ENCODE measurements around the gene DEFB129. TPM values are rescaled to one million over a fixed set of nuclear protein-coding genes. Genes with fewer than 3 reads are reported as not detected.
"Not testable (repeated sequence)": the region's sequence is repeated elsewhere in the genome, so short reads cannot be mapped to it uniquely, and the experiment has no call there.

The DEFB129 gene
- total RNA-seq, 1 donor from 2014 or later, result not detected

DNA sequence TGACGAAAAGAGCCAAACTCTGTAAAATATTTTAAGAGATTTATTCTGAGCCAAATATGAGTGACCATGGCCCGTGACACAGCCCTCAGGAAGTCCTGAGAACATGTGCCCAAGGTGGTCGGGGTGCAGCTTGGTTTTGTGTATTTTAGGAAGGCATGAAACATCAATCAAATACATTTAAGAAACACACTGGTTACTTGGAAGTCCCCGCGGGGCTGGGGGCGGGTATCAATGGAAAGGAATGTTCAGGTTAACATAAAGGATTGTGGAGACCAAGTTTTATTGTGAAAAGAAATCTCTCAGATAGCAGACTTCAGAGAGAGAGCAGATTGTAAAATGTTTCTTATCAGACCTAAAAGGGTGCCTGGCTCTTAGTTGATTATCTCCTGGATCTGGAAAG lies 26.4 kb downstream of the DEFB129 start:
- DNase-seq, result not testable (repeated sequence)

DNA sequence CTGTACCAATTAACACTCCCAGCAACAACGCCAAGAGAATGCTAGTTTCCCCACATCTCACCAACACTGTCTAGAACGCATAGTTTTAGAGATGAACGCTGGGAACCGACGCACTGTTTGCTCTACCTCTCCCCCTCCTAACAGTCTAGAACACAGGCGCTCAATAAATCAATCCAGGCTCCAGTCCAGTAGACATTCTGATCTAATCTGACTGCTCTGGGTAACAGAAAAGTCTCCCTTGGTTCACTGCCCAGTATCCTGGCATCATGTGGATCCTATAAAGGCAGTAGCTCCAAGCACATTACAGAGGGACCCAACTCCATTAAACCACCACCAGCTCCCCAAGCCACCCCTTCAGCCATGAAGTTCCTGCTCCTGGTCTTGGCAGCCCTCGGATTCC lies 30.4 kb downstream of the DEFB129 start, which contains the start of gene DEFB132:
DEFB132 (plus strand) TSS at position 306 of the 400 bp plus-strand sequence; CDS start at position 361, 55 bp downstream.
- no peak for DNase-seq

DNA sequence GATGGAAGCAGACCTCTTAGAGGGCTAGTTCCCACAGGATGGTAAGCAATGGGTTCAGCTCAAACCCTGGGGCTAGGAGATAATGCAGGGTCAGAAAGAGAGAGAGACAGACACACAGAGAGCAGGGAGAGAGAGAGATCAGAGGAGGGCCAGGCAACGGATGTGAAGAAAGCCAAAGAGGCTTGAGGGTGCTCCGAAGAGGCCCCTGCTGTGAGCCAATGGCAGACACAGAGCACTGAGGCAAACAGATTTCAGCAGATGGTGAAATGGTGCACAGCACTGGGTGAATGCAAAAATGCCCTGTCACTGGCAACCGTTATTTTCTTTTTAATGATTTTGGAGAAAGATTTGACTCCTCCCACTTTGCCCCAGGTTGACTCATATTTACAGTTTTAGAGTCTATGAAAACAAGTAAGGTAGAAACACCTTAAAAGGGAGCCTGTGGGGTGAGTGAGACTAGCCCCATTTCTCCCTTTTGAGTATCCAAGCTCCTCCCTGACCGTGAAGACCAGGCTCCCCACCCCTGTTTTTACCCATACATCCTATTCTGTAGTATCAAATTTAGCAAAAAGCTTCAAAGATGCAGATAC lies 31.3 kb downstream of the DEFB129 start:
- no peak for DNase-seq

DNA sequence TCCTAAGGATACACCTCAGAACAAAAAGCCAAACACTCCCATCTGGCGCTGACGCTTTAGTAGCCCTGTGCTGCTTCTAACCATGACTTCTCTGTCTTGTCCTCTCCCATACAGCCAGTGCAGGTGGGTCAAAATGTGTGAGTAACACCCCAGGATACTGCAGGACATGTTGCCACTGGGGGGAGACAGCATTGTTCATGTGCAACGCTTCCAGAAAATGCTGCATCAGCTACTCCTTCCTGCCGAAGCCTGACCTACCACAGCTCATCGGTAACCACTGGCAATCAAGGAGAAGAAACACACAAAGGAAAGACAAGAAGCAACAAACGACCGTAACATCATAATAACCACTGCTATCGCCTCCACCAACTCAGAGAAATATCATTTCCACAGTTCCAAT lies 31.9 kb downstream of the DEFB129 start:
- DNase-seq, result no peak

DNA sequence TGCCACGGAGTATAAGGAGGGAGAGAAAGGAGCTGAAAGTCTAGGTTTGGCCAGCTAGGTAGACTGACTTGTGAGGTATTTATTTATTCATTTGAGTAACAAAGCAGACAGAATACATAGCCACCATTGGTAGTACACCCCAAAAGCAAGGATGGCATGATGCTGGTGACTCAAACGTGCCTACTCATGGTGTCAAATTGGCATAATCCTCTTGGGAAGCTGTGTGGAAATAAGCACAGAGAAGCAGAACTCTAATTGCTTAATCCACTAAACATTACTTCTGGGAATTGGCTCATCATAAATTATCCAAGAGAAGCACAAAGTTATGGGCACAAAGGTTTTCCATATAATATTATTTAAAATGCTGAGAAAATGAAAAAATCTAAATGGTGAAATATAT lies 32.9 kb downstream of the DEFB129 start:
- no peak for DNase-seq

DNA sequence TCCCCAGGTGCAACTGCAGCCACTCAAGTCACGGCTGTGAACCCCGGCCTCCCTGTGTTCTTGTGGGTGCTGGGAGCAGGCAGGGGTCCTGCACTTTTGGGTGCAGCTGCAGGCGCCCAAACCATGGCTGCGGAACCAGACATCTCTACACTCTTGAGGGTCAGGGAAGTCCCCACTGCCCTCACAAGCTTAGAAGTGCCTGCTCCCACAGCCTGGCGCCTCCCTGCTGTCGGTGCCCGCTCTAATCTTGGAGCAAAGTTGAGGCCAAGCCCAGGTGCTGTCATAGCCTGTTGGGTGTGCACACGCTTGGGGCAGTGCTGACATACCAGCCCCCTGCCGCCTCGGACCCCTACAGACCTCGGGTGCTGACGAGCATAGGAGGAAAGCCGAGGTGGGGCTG lies 36.6 kb downstream of the DEFB129 start:
- DNase-seq, result no peak

DNA sequence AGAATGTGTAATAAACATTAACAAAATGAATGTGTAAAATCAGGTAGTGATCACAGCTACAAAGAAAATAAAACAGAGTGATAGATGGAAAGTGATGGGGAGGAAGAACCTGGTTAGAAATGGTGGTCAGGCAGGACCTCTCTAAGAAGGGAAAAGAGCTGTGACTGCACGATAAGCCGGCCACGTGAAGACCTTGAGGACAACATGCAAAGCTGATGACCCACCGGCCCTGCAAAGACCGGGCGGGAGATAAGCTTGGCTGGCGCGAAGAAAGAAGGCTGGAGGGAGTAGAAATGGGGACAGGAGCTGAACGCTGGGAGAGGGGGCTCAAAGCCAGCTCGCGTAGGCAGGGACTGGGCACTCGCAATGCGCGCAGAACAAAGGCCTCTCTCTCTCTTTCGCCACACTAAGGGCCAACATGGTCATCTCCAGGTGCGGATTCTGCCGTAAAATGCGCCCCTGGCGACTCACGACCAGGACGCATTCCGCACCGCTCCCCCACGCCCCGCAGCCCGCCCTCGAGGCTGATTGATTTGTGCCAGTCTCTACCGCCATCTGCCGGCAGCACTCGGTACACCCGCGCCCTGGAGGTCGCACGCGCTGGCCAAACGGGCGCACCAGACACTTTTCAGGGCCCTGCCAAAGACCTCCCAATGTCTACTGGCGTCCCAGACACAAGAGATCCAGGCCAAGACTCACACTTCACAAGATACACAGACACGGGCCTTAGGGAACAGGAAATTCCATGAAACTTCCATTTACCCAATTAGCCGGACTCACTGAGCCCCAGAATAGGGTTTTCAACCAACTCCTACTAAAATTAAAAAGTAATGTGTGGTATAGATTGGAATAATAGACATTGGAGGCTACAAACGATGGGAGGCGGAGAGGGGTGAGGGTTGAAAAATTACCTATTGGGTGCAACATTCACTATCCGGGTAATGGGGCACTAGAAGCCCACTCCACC lies 39.8 kb downstream of the DEFB129 start:
- peak; percentile 73 for DNase-seq

DNA sequence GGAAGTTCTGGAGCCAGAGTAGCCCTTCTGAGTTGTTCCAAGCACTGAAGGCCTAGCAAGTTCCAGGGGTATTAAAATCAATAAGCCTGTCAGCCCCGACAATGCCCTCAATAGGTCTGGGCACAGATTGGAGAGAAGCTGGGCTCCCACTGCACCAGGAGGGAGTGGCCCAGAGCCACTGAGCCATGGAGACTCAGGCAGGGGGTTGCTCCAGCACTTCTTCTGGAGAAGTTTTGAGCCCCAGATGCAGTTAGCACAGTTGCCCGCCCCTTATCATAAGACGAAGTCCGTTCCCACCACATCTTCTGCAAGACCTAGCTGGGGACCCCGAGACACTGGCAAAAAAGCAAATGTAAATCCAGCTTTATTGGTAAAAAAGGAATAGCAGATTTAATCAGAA lies 43.5 kb downstream of the DEFB129 start:
- no peak for DNase-seq

DNA sequence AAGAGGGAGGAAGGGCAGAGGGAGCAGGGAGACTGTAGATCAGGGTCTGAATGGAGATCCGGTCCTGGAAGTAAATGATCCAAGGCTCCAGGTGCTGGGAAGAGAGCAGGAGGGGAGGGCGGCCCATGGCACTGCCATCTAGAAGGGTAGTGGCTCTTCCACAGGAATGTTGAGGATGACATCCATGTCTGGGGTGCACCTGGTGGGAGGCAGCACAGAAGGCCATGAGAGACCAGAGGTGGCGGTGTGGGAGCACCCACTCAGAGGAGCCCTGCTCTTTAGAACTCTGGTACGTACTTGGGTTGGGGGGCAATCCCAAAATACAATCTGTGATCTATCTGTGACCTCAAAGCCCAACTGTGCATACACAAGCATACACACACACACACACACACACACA lies 44.0 kb downstream of the DEFB129 start:
- DNase-seq, result no peak

DNA sequence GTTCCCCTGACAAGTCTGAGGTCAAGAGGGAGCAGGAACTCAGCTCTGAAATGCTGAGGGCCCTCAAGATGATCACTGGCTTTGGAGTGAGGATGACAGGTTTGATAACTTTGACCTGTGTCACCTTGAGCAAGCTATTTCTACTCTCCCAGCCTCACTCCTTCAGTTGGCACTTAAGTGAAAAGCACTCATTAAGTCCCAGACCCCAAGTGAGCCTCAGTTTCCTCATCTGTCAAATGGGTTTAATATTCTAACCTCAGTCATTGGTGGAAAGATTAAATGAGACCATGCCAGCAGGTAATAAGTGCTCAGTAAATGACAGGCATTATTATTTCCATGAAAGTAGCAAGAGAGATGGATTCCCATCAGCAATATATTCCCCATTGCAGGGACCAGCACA lies 44.5 kb downstream of the DEFB129 start:
- DNase-seq, result no peak

DNA sequence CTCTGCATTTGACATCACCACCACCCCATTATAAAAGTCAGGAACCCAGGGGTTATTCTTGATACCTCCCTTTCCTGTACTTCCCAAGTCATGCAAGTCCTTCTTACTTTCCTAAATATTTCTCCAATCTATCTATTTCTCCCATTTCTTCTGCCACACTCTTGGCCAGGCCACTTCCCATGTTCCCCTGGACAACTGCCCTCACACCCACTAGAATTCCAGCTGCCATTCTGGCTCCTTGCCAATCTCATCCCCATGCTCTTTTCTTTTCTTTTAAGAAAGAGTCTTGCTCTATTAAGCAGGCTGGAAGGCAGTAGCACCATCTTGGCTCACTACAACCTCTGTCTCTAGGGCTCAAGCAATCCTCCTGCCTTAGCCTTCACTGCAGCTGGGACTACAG lies 45.7 kb downstream of the DEFB129 start:
- DNase-seq, result no peak

DNA sequence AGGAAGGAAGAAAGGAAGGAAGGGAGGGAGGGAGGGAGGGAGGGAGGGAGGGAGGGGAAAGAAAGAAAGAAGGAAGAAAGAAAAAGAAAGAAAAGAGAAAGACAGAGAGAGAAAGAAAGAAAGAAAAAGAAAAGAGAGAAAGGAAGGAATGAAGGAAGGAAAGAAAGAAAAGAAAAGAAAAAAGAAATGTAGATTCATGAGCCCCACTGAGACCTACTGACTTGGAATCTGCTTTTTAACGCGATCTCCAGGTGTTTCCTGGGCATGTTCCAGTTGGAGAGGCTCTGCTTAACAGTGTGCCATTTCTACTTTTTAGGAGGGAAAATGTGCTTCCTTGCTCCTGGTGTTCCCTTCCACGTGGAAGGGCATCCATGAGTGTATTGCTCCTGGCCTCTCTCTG lies 46.8 kb downstream of the DEFB129 start:
- no peak for DNase-seq

DNA sequence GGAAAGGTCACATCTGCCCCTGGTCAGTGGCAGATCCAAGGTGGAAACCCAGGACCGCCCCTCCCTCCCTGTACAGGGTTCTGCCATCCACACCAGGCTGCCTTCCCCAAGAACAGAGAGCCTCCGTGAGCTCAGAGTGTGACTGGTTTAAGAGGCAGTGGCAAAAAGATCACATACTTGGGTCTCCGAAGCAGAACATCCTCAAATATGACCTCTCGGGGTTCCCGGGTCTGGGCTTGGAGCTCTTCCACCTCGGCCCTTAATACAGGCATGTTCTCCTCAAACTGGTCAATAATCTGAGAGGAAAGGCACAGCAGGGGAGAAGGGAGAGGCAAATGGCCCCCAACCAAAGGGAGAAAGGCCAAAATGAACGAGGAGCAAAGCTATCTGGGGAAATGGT lies 48.7 kb downstream of the DEFB129 start:
- no peak for DNase-seq

DNA sequence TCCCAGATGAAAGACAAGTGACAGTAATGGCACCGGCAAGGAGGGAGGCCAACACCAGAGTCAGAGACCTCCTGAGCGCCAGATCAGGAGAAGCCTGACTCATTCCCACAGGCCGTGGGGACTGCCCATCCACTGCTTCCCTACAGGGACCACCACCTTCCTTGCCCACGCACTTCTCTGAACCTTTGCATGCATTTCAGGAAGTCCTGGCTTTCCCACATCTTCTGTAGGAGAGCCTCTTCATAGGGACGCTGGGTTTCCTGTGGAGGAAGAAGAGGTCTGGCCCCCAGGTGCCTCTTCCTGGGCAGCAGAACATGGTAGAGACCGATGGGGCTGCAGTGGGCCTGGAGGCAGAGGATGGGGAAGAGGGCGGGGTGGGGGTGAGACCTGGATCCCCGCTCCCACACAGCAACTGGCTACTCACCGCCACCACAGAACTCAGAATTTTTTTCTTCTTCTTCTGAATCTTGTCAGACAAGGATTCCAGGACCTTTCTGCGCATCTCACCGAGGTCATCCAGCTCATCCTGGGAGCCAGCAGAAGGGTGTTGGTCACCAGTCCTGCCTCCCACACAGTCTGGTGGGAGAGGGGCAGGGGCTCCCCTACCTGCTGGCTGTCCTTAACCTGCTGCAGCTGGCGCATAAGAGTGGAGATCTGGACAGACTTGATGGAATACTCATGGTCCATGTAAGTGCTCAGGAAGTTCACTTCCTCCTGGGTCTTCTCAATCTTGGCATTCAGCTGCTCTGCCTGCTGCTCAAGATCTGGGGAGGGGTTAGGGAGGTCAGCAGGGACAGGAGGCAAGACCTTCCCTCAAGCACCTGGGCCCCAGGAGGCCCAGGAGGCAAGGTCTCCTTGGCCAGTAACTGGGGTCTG lies 49.8 kb downstream of the DEFB129 start:
- no peak for DNase-seq

DNA sequence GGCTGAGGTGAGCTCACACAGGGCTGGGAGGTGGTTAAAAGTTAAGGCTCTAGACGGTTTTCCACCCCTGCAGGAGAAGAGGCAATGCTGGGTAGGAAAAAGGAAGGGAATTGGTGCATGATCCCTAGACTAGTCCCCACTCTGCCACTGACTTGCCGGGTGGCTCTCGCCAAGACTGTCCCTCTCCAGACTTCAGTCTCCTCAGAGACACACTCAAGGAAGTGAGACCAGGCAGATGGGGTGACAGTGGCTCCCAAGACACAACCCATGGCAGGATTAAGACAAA lies 50.4 kb downstream of the DEFB129 start:
- DNase-seq, result no peak

DNA sequence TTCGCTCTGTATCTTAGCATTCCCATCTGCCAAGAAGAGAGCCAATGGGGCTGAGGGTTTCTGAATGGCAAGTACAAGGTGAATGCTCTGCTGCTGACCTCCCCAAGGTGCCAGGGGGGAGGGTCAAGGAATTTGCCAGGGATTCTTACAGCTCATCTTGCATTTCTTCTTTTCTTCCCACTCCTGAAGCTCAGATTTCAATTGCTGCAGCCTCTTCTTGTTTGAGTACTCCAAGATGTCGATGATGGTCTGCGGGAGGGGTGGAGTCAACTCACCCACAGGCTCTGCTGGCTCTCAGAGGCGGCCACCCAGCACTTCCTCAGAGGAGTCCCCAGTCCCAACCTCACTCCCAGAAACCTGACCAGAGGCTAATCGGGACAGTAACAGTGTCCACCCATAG lies 51.1 kb downstream of the DEFB129 start:
- no peak for DNase-seq

DNA sequence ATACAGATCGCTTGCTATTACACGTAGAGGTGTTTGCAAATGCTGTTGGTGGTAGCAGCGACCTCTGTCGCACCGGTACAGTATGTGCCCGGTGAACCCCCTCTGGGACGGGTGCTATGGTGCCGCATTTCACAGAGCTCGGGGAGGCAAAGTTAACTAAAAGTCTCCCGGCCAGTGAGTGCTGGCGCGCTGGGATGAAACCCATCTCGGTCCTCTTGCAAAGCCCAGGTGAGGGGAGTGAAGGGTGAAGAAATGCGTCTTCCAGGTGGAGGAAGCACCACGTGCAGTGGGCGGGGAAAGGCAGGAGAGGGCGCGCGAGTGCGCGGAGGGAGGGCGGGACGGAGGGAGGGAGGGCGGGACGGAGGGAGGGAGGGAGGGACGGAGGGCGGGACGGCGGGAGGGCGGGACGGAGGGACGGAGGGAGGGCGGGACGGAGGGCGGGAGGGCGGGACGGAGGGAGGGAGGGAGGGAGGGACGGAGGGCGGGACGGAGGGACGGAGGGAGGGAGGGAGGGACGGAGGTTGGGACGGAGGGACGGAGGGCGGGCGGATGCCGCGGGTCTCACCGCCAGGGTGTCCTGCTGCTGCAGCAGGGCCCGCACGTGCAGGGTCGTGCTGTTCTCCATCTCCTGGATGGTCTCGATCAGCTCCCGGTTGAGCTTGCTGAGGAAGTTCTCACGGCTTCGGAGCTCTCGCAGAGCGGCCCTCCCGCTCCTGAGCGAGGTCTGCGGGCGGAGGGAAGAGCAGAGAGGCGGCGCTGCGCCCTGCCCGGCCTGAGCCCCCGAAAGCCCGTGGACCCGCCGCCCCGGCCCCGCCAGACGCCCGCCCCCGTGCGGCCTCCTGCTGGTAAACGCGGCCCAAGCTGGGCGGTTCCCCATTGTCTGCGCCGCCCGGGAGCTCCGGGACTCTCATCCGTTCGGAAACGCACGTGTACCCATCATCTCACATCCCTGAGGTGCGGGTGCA lies 51.8 kb downstream of the DEFB129 start:
- DNase-seq, result no peak

Measured in occipital lobe (tissue), 2 donors.